HepG2 (cell line): ENCODE data around the gene APCDD1L. TPM values are rescaled to one million over a fixed set of nuclear protein-coding genes. Genes with fewer than 3 reads are reported as not detected.

Experiments used
- CENPBD1 ChIP-seq: sonication (generic); formaldehyde crosslinking; IDR thresholded peaks from 2 replicates; pipeline ENCODE4 v1.8.0; 2022; ENCODE audit warnings: missing genetic modification reagents, low read depth, mild to moderate bottlenecking, borderline replicate concordance
- FOSL1 ChIP-seq: sonication (generic); formaldehyde crosslinking; IDR thresholded peaks from 2 replicates; pipeline ENCODE4 v1.9.0; 2021; ENCODE audit warnings: missing genetic modification reagents, borderline replicate concordance
- HNRNPK ChIP-seq: fragments of 200-400 bp; formaldehyde crosslinking; IDR thresholded peaks from 2 replicates; pipeline ENCODE4 v1.6.1; 2018; ENCODE audit warnings: low read length, low read depth, moderate library complexity, mild to moderate bottlenecking; ENCODE audit not compliant: poor library complexity, severe bottlenecking
- IRF2 ChIP-seq: IDR thresholded peaks from 2 replicates; pipeline ENCODE4 v1.6.1; 2018; ENCODE audit warnings: missing genetic modification reagents, missing compliant biosample characterization
- IRF9 ChIP-seq: sonication (generic); formaldehyde crosslinking; IDR thresholded peaks from 2 replicates; pipeline ENCODE4 v1.8.0; 2022; ENCODE audit warnings: missing genetic modification reagents, mild to moderate bottlenecking, borderline replicate concordance
- JARID2 ChIP-seq: sonication (generic); formaldehyde crosslinking; IDR thresholded peaks from 2 replicates; pipeline ENCODE4 v1.8.1; 2023; ENCODE audit warnings: missing genetic modification reagents, inconsistent platforms; ENCODE audit not compliant: insufficient replicate concordance
- MAX ChIP-seq: IDR thresholded peaks from 2 replicates; pipeline ENCODE4 v1.6.1; 2012; ENCODE audit warnings: inconsistent platforms
- MAZ ChIP-seq, 2 experiments: sonication (generic) in 1 of 2; formaldehyde crosslinking in 1 of 2; IDR thresholded peaks; 2 replicates each; pipeline versions ENCODE4 v1.5.0 to v1.6.1; 2012 to 2020; ENCODE audit warnings: low read depth in 2 of 2, mild to moderate bottlenecking in 2 of 2, borderline replicate concordance in 1 of 2, improper control_type of control experiment in 1 of 2, low read length in 1 of 2, missing genetic modification reagents in 1 of 2, moderate library complexity in 1 of 2
- MIER2 ChIP-seq: IDR thresholded peaks from 2 replicates; pipeline ENCODE4 v1.6.1; 2016; ENCODE audit warnings: missing biosample characterization, missing genetic modification reagents
- MIXL1 ChIP-seq: IDR thresholded peaks from 2 replicates; pipeline ENCODE4 v1.6.1; 2016
- POGZ ChIP-seq: sonication (generic); formaldehyde crosslinking; IDR thresholded peaks from 2 replicates; pipeline ENCODE4 v1.4.0; 2020; ENCODE audit warnings: mild to moderate bottlenecking, missing genetic modification reagents
- REPIN1 ChIP-seq: sonication (generic); formaldehyde crosslinking; IDR thresholded peaks from 2 replicates; pipeline ENCODE4 v1.8.0; 2022; ENCODE audit warnings: missing genetic modification reagents, low read depth, mild to moderate bottlenecking, borderline replicate concordance
- RFXAP ChIP-seq: sonication (generic); formaldehyde crosslinking; IDR thresholded peaks from 2 replicates; pipeline ENCODE4 v1.4.0; 2020; ENCODE audit warnings: missing genetic modification reagents, borderline replicate concordance
- RNF219 ChIP-seq: sonication (generic); formaldehyde crosslinking; IDR thresholded peaks from 2 replicates; pipeline ENCODE4 v1.5.0; 2020; ENCODE audit warnings: mild to moderate bottlenecking, missing genetic modification reagents
- SAFB2 ChIP-seq: sonication (generic); formaldehyde crosslinking; IDR thresholded peaks from 2 replicates; pipeline ENCODE4 v1.5.1; 2020; ENCODE audit warnings: missing genetic modification reagents, low read depth, mild to moderate bottlenecking, borderline replicate concordance
- SIX4 ChIP-seq: sonication (generic); formaldehyde crosslinking; IDR thresholded peaks from 2 replicates; pipeline ENCODE4 v1.4.0; 2020; ENCODE audit warnings: missing genetic modification reagents
- SRSF9 ChIP-seq: fragments of 200-400 bp; formaldehyde crosslinking; IDR thresholded peaks from 2 replicates; pipeline ENCODE4 v1.6.1; 2018; ENCODE audit warnings: borderline replicate concordance, mild to moderate bottlenecking, low read depth, low read length; ENCODE audit not compliant: insufficient read depth, poor library complexity, severe bottlenecking
- TEF ChIP-seq: sonication (generic); formaldehyde crosslinking; IDR thresholded peaks from 2 replicates; pipeline ENCODE4 v1.5.0; 2020; ENCODE audit warnings: missing genetic modification reagents
- ZBTB38 ChIP-seq: sonication (generic); formaldehyde crosslinking; IDR thresholded peaks from 2 replicates; pipeline ENCODE4 v1.5.1; 2020; ENCODE audit warnings: mild to moderate bottlenecking, missing genetic modification reagents
- ZFP91 ChIP-seq: sonication (generic); formaldehyde crosslinking; IDR thresholded peaks from 2 replicates; pipeline ENCODE4 v1.9.0; 2022; ENCODE audit warnings: missing genetic modification reagents, mild to moderate bottlenecking, borderline replicate concordance
- ZNF317 ChIP-seq: sonication (generic); formaldehyde crosslinking; IDR thresholded peaks from 2 replicates; pipeline ENCODE4 v1.5.0; 2020; ENCODE audit warnings: mild to moderate bottlenecking, missing genetic modification reagents
- ZNF598 ChIP-seq: sonication (generic); formaldehyde crosslinking; IDR thresholded peaks from 2 replicates; pipeline ENCODE4 v1.5.1; 2020; ENCODE audit warnings: mild to moderate bottlenecking, missing genetic modification reagents, borderline replicate concordance
- ZNF703 ChIP-seq: sonication (generic); formaldehyde crosslinking; IDR thresholded peaks from 2 replicates; pipeline ENCODE4 v1.5.1; 2020; ENCODE audit warnings: missing genetic modification reagents, mild to moderate bottlenecking, moderate library complexity, borderline replicate concordance
- polyA plus RNA-seq, 8 experiments: library from polyadenylated mRNA; depleted of rRNA in 3 of 8; stranded (reverse) in 7 of 8; unstranded in 1 of 8; fragments of >200 nt; fragmentation: Illumina TruSeq in 4 of 8; extraction: Trizol in 4 of 8; gene quantifications; 2 replicates each; pipeline versions ENCODE4 v1.2.1 to v1.2.3, GENCODE V29; 2011 to 2016; ENCODE audit warnings: low read depth in 4 of 8, missing spikeins in 1 of 8, mixed read lengths in 1 of 8; ENCODE audit not compliant: insufficient read depth in 1 of 8
- total RNA-seq, 5 experiments: library from RNA; depleted of rRNA; stranded (reverse); fragments of >200 nt; fragmentation: Illumina TruSeq; extraction: Trizol; gene quantifications; 2 replicates each; pipeline ENCODE4 v1.2.3, GENCODE V29; 2016; ENCODE audit warnings: low read depth in 1 of 5

The APCDD1L gene
- total and polyA plus RNA-seq, 2 of the 13 experiments (the other 11 are each of a cell fraction or from before 2014, with no cell fraction given): not detected

GRCh38 chr20:58481481-58482021 lies 33.6 kb downstream of the APCDD1L start (continued):
- TF ChIP-seq MAX (no peak), ZFP91 (CRISPR knock-in tag) (peak; percentile 28; the same call in 1 of the 2 replicates), REPIN1 (CRISPR knock-in tag) (no peak), RFXAP (CRISPR knock-in tag) (no peak), MAZ (IDR thresholded peaks at IDR 0.05; ENCODE audit: borderline replicate concordance, low read depth, low read length) (peak; percentile 39; the same call in 1 of the 2 replicates), MAZ (CRISPR knock-in tag; IDR thresholded peaks at IDR 0.05; ENCODE audit: low read depth) (no peak), ZNF598 (CRISPR knock-in tag) (no peak), HNRNPK (no peak), IRF2 (no peak), ZNF703 (CRISPR knock-in tag) (no peak), MIER2 (CRISPR knock-in tag) (no peak), JARID2 (no peak), IRF9 (CRISPR knock-in tag) (no peak), CENPBD1 (CRISPR knock-in tag) (no peak), ZNF317 (CRISPR knock-in tag) (no peak), TEF (CRISPR knock-in tag) (no peak), RNF219 (CRISPR knock-in tag) (no peak), ZBTB38 (CRISPR knock-in tag) (no peak), SAFB2 (CRISPR knock-in tag) (no peak), FOSL1 (CRISPR knock-in tag) (no peak), SRSF9 (no peak), POGZ (CRISPR knock-in tag) (no peak), SIX4 (CRISPR knock-in tag) (no peak), MIXL1 (no peak)
